Activated CD8-positive, alpha-beta memory T cell treated with anti-CD3 and anti-CD28 coated beads for 4 hours (primary cell): ENCODE data around the gene LOXL1.
"Not testable (repeated sequence)": the region's sequence is repeated elsewhere in the genome, so short reads cannot be mapped to it uniquely, and the experiment has no call there.

Experiments
- DNase-seq, 2 donors: peaks; one replicate each; pipeline ENCODE4 v3.0.0-alpha.2; 2020; ENCODE audit warnings: low read depth in 2 of 2

Gene LOXL1

GRCh38 chr15:73937726-73938125 is 11.5 kb downstream of the LOXL1 start:
- DNase-seq = no peak

GRCh38 chr15:73938516-73938915 is 12.3 kb downstream of the LOXL1 start:
- DNase-seq = not testable (repeated sequence)

- DNase-seq = no peak
Measured at GRCh38 chr15:73939138-73939537, 12.9 kb downstream of the LOXL1 start.

- no peak for DNase-seq
Measured at GRCh38 chr15:73940061-73940981, 14.1 kb downstream of the LOXL1 start.

- no peak for DNase-seq
Measured at GRCh38 chr15:73941044-73941443, 14.8 kb downstream of the LOXL1 start.

- DNase-seq = no peak
Measured at GRCh38 chr15:73941449-73941848, 15.2 kb downstream of the LOXL1 start.

- DNase-seq = no peak
Measured at GRCh38 chr15:73941871-73942635, 15.8 kb downstream of the LOXL1 start.

- DNase-seq = no peak
Measured at GRCh38 chr15:73942751-73943270, 16.5 kb downstream of the LOXL1 start.

GRCh38 chr15:73944161-73945129 is 18.2 kb downstream of the LOXL1 start:
- no peak for DNase-seq

GRCh38 chr15:73945130-73945508 is 18.9 kb downstream of the LOXL1 start:
- no peak for DNase-seq

- no peak for DNase-seq
Measured at GRCh38 chr15:73946046-73946721, 19.9 kb downstream of the LOXL1 start.

GRCh38 chr15:73946795-73947370 is 20.6 kb downstream of the LOXL1 start:
- no peak for DNase-seq

GRCh38 chr15:73947651-73948050 is 21.4 kb downstream of the LOXL1 start:
- no peak for DNase-seq

- DNase-seq = no peak
Measured at GRCh38 chr15:73948396-73948795, 22.1 kb downstream of the LOXL1 start.

- no peak for DNase-seq
Measured at GRCh38 chr15:73948982-73949381, 22.7 kb downstream of the LOXL1 start.

- no peak for DNase-seq
Measured at GRCh38 chr15:73949496-73949895, 23.2 kb downstream of the LOXL1 start.

- no peak for DNase-seq
Measured at GRCh38 chr15:73950479-73950830, 24.2 kb downstream of the LOXL1 start.

GRCh38 chr15:73950831-73951561 is 24.7 kb downstream of the LOXL1 start:
- peak in 1 of 2 donors; percentile 48 for DNase-seq

- no peak for DNase-seq
Measured at GRCh38 chr15:73951601-73952000, 25.3 kb downstream of the LOXL1 start.
